Astrocyte (in vitro differentiated cells and primary cell): Measurements from ENCODE around the gene PSMC4. TPM values are rescaled to one million over a fixed set of nuclear protein-coding genes. Genes with fewer than 3 reads are reported as not detected.
A peak's percentile ranks its signal among the peaks of the same experiment; 100 is the strongest.

ENCODE experiments used
- DNase-seq: peaks from one replicate; pipeline ENCODE4 v3.0.0-alpha.2; 2010; ENCODE audit warnings: low read depth
- FAIRE-seq: peaks from 2 replicates; lab custom pipeline; 2011; peaks lifted over from hg19 to GRCh38; lab: Jason Lieb, UNC
- H2AFZ ChIP-seq: 2 replicates; pipeline ENCODE4 v1.6.0; 2012; ENCODE audit warnings: low read depth, low read length, inconsistent platforms
- H3K27ac ChIP-seq: 2 replicates; pipeline ENCODE4 v1.5.1; 2011; ENCODE audit warnings: low read depth, low read length, inconsistent platforms
- H3K27me3 ChIP-seq: 2 replicates; pipeline ENCODE4 v1.6.0; 2011; ENCODE audit warnings: low read length, inconsistent platforms; ENCODE audit not compliant: insufficient read depth
- H3K36me3 ChIP-seq: 2 replicates; pipeline ENCODE4 v1.5.1; 2011; ENCODE audit warnings: low read length, inconsistent platforms; ENCODE audit not compliant: insufficient read depth
- H3K4me1 ChIP-seq: 2 replicates; pipeline ENCODE4 v1.5.1; 2011; ENCODE audit warnings: low read length, inconsistent platforms; ENCODE audit not compliant: insufficient read depth
- H3K4me2 ChIP-seq: 2 replicates; pipeline ENCODE4 v1.6.0; 2012; ENCODE audit warnings: low read length, inconsistent platforms
- H3K4me3 ChIP-seq: 2 replicates; pipeline ENCODE4 v1.5.1; 2011; ENCODE audit warnings: low read depth, mild to moderate bottlenecking, low read length, inconsistent platforms; ENCODE audit not compliant: insufficient read depth
- H3K79me2 ChIP-seq: 2 replicates; pipeline ENCODE4 v1.6.0; 2012; ENCODE audit warnings: mild to moderate bottlenecking, low read length, inconsistent platforms; ENCODE audit not compliant: insufficient read depth
- H3K9ac ChIP-seq: 2 replicates; pipeline ENCODE4 v1.6.0; 2012; ENCODE audit warnings: mild to moderate bottlenecking, low read length, inconsistent platforms
- H3K9me3 ChIP-seq: 2 replicates; pipeline ENCODE4 v1.5.1; 2012; ENCODE audit warnings: low read depth, mild to moderate bottlenecking, low read length, inconsistent platforms; ENCODE audit not compliant: insufficient read depth
- H4K20me1 ChIP-seq: 2 replicates; pipeline ENCODE4 v1.6.0; 2012; ENCODE audit warnings: low read length, inconsistent platforms; ENCODE audit not compliant: insufficient read depth
- H3K27ac Mint-ChIP-seq: one replicate; pipeline ENCODE4 v1.8.0; 2021; ENCODE audit warnings: mild to moderate bottlenecking, mixed read lengths; ENCODE audit not compliant: unreplicated experiment
- H3K27me3 Mint-ChIP-seq: one replicate; pipeline ENCODE4 v1.8.0; 2021; ENCODE audit warnings: low read depth, mixed read lengths; ENCODE audit not compliant: unreplicated experiment
- H3K36me3 Mint-ChIP-seq: one replicate; pipeline ENCODE4 v1.8.0; 2021; ENCODE audit warnings: low read depth, mixed read lengths; ENCODE audit not compliant: unreplicated experiment
- H3K4me1 Mint-ChIP-seq: one replicate; pipeline ENCODE4 v1.8.0; 2021; ENCODE audit warnings: low read depth, mixed read lengths; ENCODE audit not compliant: unreplicated experiment
- H3K4me3 Mint-ChIP-seq: one replicate; pipeline ENCODE4 v1.8.0; 2021; ENCODE audit warnings: mild to moderate bottlenecking, moderate library complexity, mixed read lengths; ENCODE audit not compliant: unreplicated experiment
- H3K9me3 Mint-ChIP-seq: one replicate; pipeline ENCODE4 v1.8.0; 2021; ENCODE audit warnings: mild to moderate bottlenecking, mixed read lengths; ENCODE audit not compliant: unreplicated experiment
- CTCF ChIP-seq: IDR thresholded peaks from 2 replicates; pipeline ENCODE4 v1.5.1; 2011; ENCODE audit warnings: low read depth, mild to moderate bottlenecking, inconsistent platforms, low read length, moderate library complexity; ENCODE audit not compliant: insufficient read depth
- EZH2 ChIP-seq: IDR thresholded peaks from 2 replicates; pipeline ENCODE4 v1.6.1; 2012; ENCODE audit warnings: mild to moderate bottlenecking, low read length, inconsistent platforms; ENCODE audit not compliant: insufficient read depth
- total RNA-seq: library from RNA; stranded (reverse); gene quantifications from 2 replicates; pipeline ENCODE4 v1.2.1, GENCODE V29; 2021

Gene PSMC4
- total RNA-seq, 1 donor from 2014 or later: 127 TPM

- H3K4me1 ChIP-seq: peaks cover 11% of the 10 kb centered on the region
- FAIRE-seq (no peak), DNase-seq (no peak)
- Mint-ChIP-seq H3K27ac (peak overlapping the region; percentile 98), H3K36me3 (peaks cover 14% of the 10 kb centered on the region), H3K9me3 (no peaks in the 10 kb centered on the region), H3K4me3 (peak overlapping the region; percentile 100), H3K4me1 (peaks cover 16% of the 10 kb centered on the region), H3K27me3 (no peaks in the 10 kb centered on the region)
- peak overlapping the region; percentile 97 for H3K9ac ChIP-seq
- peak overlapping the region; percentile 82 for H3K27ac ChIP-seq
- peaks cover 20% of the 10 kb centered on the region for H4K20me1 ChIP-seq
- TF ChIP-seq EZH2 (no peak), CTCF (no peak)
- H3K4me2 ChIP-seq: peak overlapping the region; percentile 99
- H3K27me3 ChIP-seq: no peaks in the 10 kb centered on the region
- H3K36me3 ChIP-seq: peaks cover 27% of the 10 kb centered on the region
- no peaks in the 10 kb centered on the region for H3K9me3 ChIP-seq
- H3K79me2 ChIP-seq: peaks cover 39% of the 10 kb centered on the region
- peak overlapping the region; percentile 88 for H3K4me3 ChIP-seq
- peak overlapping the region; percentile 93 for H2AFZ ChIP-seq
Measured at GRCh38 chr19:39970425-39970674, 615 bp upstream of the PSMC4 start.

- Histone ChIP-seq H3K36me3 (peaks cover 31% of the 10 kb centered on the region), H3K9ac (peak overlapping the region; percentile 97), H3K4me1 (peaks cover 11% of the 10 kb centered on the region), H3K9me3 (no peaks in the 10 kb centered on the region), H3K4me2 (peak overlapping the region; percentile 99), H3K27me3 (no peaks in the 10 kb centered on the region), H2AFZ (peak overlapping the region; percentile 7), H3K79me2 (peaks cover 43% of the 10 kb centered on the region), H4K20me1 (peaks cover 20% of the 10 kb centered on the region), H3K4me3 (peak overlapping the region; percentile 88), H3K27ac (peak overlapping the region; percentile 89)
- DNase-seq (no peak), FAIRE-seq (no peak)
- Mint-ChIP-seq H3K4me3 (peak overlapping the region; percentile 100), H3K4me1 (peaks cover 16% of the 10 kb centered on the region), H3K27ac (peak overlapping the region; percentile 99), H3K36me3 (peaks cover 21% of the 10 kb centered on the region), H3K9me3 (no peaks in the 10 kb centered on the region), H3K27me3 (no peaks in the 10 kb centered on the region)
- TF ChIP-seq CTCF (no peak), EZH2 (no peak)
Measured at GRCh38 chr19:39971380-39972035, 543 bp downstream of the PSMC4 start.

GRCh38 chr19:39974377-39975155 lies 3.6 kb downstream of the PSMC4 start:
- H3K27me3 ChIP-seq: no peaks in the 10 kb centered on the region
- no peak overlapping the region for H2AFZ ChIP-seq
- no peak overlapping the region for H3K4me3 ChIP-seq
- Mint-ChIP-seq H3K36me3 (peaks cover 38% of the 10 kb centered on the region), H3K27me3 (no peaks in the 10 kb centered on the region), H3K4me1 (peaks cover 14% of the 10 kb centered on the region), H3K27ac (no peak overlapping the region), H3K4me3 (no peak overlapping the region), H3K9me3 (no peaks in the 10 kb centered on the region)
- no peak overlapping the region for H3K27ac ChIP-seq
- peaks cover 50% of the 10 kb centered on the region for H3K79me2 ChIP-seq
- FAIRE-seq: no peak
- no peaks in the 10 kb centered on the region for H3K9me3 ChIP-seq
- H3K9ac ChIP-seq: no peak overlapping the region
- H4K20me1 ChIP-seq: peaks cover 32% of the 10 kb centered on the region
- no peak for TF ChIP-seq EZH2
- no peak for TF ChIP-seq CTCF
- H3K36me3 ChIP-seq: peaks cover 45% of the 10 kb centered on the region
- DNase-seq: no peak
- H3K4me2 ChIP-seq: no peak overlapping the region
- peaks cover 11% of the 10 kb centered on the region for H3K4me1 ChIP-seq
